Ovary (tissue), 3 donors: ENCODE results near the gene GAS1.

Source experiments
- CTCF ChIP-seq, 3 donors: fragments of 450-650 bp in 2 of 3; fragments of 200-600 bp in 1 of 3; IDR thresholded peaks; one replicate each; pipeline versions ENCODE4 v1.5.1 to v1.8.0; 2016 to 2022; ENCODE audit warnings: antibody characterized with exemption in 3 of 3, mild to moderate bottlenecking in 1 of 3
- POLR2A ChIP-seq: fragments of 450-650 bp; IDR thresholded peaks from one replicate; pipeline ENCODE4 v1.6.1; 2017; ENCODE audit warnings: antibody characterized with exemption, mild to moderate bottlenecking, moderate library complexity
- donor health status: DM: no; HTN: no; CAD: no.

GRCh38 chr9:86908261-86908660 is 39.0 kb downstream of the GAS1 start:
- TF ChIP-seq CTCF (IDR thresholded peaks at IDR 0.05) (no peak), POLR2A (no peak)
